Measurements from ENCODE around the gene FMN1.

The FMN1 gene

GRCh38 chr15:33209575-33210481 is 15.3 kb upstream of the FMN1 start:
- no peak overlapping the region for H3K4me3 Mint-ChIP-seq
- H3K27ac Mint-ChIP-seq, result no peak overlapping the region
- H3K27me3 Mint-ChIP-seq, result no peaks in the 10 kb centered on the region
- peaks cover 9% of the 10 kb centered on the region for H3K9me3 Mint-ChIP-seq
- intact Hi-C loops (cut with micrococcal nuclease), result loop anchor here (10.0 kb wide), 1 partner anchor 135 kb away; no protein-coding TSS in a partner anchor
- no peaks in the 10 kb centered on the region for H3K36me3 Mint-ChIP-seq (ENCODE audit: low read depth)
- H3K4me1 Mint-ChIP-seq (ENCODE audit: low read depth), result peaks cover 6% of the 10 kb centered on the region

DNA sequence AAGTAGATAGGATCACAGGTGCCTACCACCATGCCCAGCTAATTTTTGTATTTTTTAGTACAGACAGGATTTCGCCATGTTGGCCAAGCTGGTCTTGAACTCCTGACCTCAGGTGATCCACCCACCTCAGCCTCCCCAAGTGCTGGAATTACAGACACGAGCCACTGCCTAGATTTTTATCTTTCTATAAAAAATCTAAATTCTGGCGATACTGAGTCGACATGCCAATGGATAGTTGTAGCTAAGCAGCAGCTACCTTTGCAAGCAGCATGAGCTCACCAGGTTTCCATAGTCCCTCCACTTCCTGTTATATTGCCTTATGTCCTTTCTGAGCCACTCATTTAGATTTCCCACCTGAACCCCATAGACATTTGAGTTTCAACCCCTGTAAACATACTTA is 13.1 kb upstream of the FMN1 start:
- Mint-ChIP-seq H3K9me3 (peaks cover 9% of the 10 kb centered on the region), H3K27me3 (no peaks in the 10 kb centered on the region), H3K4me1 (ENCODE audit: low read depth) (peaks cover 6% of the 10 kb centered on the region), H3K4me3 (no peak overlapping the region), H3K36me3 (ENCODE audit: low read depth) (no peaks in the 10 kb centered on the region), H3K27ac (no peak overlapping the region)
- intact Hi-C loops (cut with micrococcal nuclease), result loop anchor here (10.0 kb wide), 1 partner anchor 133 kb away; no protein-coding TSS in a partner anchor

- no peak overlapping the region for H3K27ac Mint-ChIP-seq
- H3K4me1 Mint-ChIP-seq (ENCODE audit: low read depth), result peaks cover 13% of the 10 kb centered on the region
- intact Hi-C loops (cut with micrococcal nuclease), result loop anchor here (10.0 kb wide), 1 partner anchor 132 kb away; no protein-coding TSS in a partner anchor
- H3K27me3 Mint-ChIP-seq, result no peaks in the 10 kb centered on the region
- peaks cover 9% of the 10 kb centered on the region for H3K9me3 Mint-ChIP-seq
- no peak overlapping the region for H3K4me3 Mint-ChIP-seq
- H3K36me3 Mint-ChIP-seq (ENCODE audit: low read depth), result no peaks in the 10 kb centered on the region
These were observed 11.9 kb upstream of the FMN1 start for GRCh38 chr15:33206366-33206765.

- intact Hi-C loops (cut with micrococcal nuclease), result loop anchor here (10.0 kb wide), 1 partner anchor 130 kb away; no protein-coding TSS in a partner anchor
These were observed 10.4 kb upstream of the FMN1 start for GRCh38 chr15:33204926-33205325.

GRCh38 chr15:33204087-33204486 is 9.6 kb upstream of the FMN1 start:
- H3K27ac Mint-ChIP-seq, result no peak overlapping the region
- no peaks in the 10 kb centered on the region for H3K9me3 Mint-ChIP-seq
- no peak overlapping the region for H3K4me3 Mint-ChIP-seq
- no peaks in the 10 kb centered on the region for H3K36me3 Mint-ChIP-seq (ENCODE audit: low read depth)
- H3K4me1 Mint-ChIP-seq (ENCODE audit: low read depth), result peaks cover 10% of the 10 kb centered on the region
- H3K27me3 Mint-ChIP-seq, result peaks cover 8% of the 10 kb centered on the region
- intact Hi-C loops (cut with micrococcal nuclease), result loop anchor here (10.0 kb wide), 1 partner anchor 129 kb away; no protein-coding TSS in a partner anchor

More at GRCh38 chr15:33204926-33205325, 10.4 kb upstream of the FMN1 start:
- Mint-ChIP-seq H3K9me3 (peaks cover 7% of the 10 kb centered on the region), H3K27me3 (peaks cover 6% of the 10 kb centered on the region), H3K4me1 (ENCODE audit: low read depth) (peaks cover 15% of the 10 kb centered on the region), H3K4me3 (no peak overlapping the region), H3K36me3 (ENCODE audit: low read depth) (no peaks in the 10 kb centered on the region), H3K27ac (no peak overlapping the region)

DNA sequence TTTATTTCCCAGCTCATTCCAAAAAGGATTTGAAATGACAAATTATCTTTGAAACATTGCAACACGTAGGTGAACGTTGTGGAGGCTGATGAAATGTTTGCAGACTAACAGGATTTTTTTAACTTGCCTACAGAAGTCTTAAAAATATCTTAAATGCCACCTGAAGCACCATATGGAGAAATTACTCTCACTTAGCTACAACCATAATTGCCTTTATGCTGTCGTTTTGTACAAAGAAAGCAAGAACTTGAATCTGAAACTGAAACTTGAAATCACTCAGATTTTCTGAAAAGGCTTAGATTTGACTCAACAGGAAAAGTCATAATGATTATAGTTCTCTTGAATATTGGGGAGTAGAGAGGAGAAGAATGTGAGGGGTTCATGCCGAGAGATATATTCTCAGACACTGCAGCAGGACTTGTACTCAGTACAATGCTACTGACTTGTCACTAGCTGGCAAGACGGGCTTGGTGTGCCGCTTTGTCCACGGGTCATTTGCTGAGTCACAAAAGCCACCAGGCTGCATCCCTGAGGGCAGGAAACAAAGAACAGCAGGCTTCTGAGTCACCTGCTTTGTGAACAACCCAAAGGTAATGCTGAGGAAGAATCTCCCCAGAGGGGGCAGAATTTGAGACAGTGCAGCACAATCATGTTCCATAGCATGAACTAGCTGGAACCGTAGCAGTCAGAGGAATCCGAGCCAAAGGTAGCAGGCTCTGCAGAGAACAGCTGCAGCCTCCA is 7.1 kb upstream of the FMN1 start:
- Mint-ChIP-seq H3K27ac (peak overlapping the region; percentile 85), H3K36me3 (ENCODE audit: low read depth) (no peaks in the 10 kb centered on the region), H3K4me1 (ENCODE audit: low read depth) (peaks cover 10% of the 10 kb centered on the region), H3K9me3 (no peaks in the 10 kb centered on the region), H3K27me3 (peaks cover 8% of the 10 kb centered on the region), H3K4me3 (peak overlapping the region; percentile 75)
- intact Hi-C loops (cut with micrococcal nuclease), result loop anchor here (10.0 kb wide), 1 partner anchor 127 kb away; no protein-coding TSS in a partner anchor

DNA sequence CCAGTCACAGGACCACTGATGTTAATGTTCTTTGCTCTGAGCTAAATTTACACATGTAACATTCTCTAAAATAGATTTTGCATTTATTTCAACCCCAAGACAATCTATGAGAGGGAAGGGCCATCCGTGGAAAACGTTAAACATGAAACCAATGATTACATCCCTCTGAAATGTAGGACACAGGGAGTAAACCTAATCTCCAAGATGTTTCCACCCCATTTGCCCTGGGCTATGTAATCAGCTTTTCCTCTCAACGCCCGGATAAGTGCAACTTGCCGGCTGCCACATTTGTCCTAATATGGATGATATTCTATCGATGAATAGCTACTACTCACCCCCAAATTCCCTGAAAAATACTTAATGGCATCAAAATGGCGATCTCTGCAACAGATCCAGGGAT is 6.4 kb upstream of the FMN1 start:
- Mint-ChIP-seq H3K4me1 (ENCODE audit: low read depth) (peaks cover 10% of the 10 kb centered on the region), H3K9me3 (no peaks in the 10 kb centered on the region), H3K4me3 (no peak overlapping the region), H3K27ac (no peak overlapping the region), H3K27me3 (peaks cover 11% of the 10 kb centered on the region), H3K36me3 (ENCODE audit: low read depth) (no peaks in the 10 kb centered on the region)
- intact Hi-C loops (cut with micrococcal nuclease), result loop anchor here (10.0 kb wide), 1 partner anchor 126 kb away; no protein-coding TSS in a partner anchor

DNA sequence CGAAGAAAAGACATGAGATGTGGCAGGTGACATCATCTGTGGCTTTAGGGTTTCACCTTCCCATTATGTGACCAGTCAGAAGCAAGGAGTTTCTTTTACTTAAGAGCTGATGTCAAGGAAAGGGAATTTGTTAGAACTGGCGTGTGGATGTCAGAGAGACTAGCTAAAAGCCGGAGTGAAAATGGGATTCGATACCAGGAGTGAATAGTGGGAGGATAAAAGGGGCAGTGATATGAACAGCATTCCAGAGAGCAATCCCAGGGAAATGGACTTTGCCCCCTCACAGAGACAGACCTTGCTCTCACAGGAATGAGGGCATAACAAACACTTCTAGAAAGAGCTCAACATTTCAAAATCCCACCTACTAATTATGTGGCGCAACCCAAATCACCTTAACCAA is 5.9 kb upstream of the FMN1 start:
- H3K4me3 Mint-ChIP-seq, result no peak overlapping the region

GRCh38 chr15:33198541-33198940 is 4.0 kb upstream of the FMN1 start:
- intact Hi-C loops (cut with micrococcal nuclease), result no loop called here
- H3K27me3 Mint-ChIP-seq, result peaks cover 19% of the 10 kb centered on the region
- no peak overlapping the region for H3K27ac Mint-ChIP-seq
- no peak overlapping the region for H3K4me3 Mint-ChIP-seq
- peaks cover 28% of the 10 kb centered on the region for H3K4me1 Mint-ChIP-seq (ENCODE audit: low read depth)
- H3K9me3 Mint-ChIP-seq, result no peaks in the 10 kb centered on the region
- no peaks in the 10 kb centered on the region for H3K36me3 Mint-ChIP-seq (ENCODE audit: low read depth)

More for the DNA sequence above, 5.9 kb upstream of the FMN1 start:
- intact Hi-C loops (cut with micrococcal nuclease), result loop anchor here (10.0 kb wide), 1 partner anchor 126 kb away; no protein-coding TSS in a partner anchor
- no peaks in the 10 kb centered on the region for H3K36me3 Mint-ChIP-seq (ENCODE audit: low read depth)
- no peak overlapping the region for H3K27ac Mint-ChIP-seq
- H3K27me3 Mint-ChIP-seq, result peaks cover 11% of the 10 kb centered on the region
- H3K9me3 Mint-ChIP-seq, result no peaks in the 10 kb centered on the region
- H3K4me1 Mint-ChIP-seq (ENCODE audit: low read depth), result peaks cover 11% of the 10 kb centered on the region

DNA sequence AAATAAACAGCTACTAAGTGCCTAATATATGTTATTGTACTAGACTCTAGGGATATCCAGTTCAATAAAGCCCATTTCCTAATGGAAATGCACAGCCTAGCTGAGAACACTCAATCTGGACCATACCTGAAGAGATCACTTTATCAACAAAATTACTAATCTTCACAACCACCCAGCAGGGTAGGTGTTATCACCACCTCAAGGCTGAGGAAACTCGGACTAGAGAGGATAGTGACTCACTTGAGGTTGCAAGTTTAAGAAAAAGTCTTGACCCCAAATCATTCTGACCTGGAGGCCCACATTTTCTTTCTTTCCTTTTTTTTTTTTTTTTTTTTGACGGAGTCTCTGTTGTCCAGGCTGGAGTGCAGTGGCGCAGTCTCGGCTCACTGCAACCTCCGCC is 3.1 kb upstream of the FMN1 start:
- peaks cover 28% of the 10 kb centered on the region for H3K27me3 Mint-ChIP-seq
- intact Hi-C loops (cut with micrococcal nuclease), result no loop called here
- no peaks in the 10 kb centered on the region for H3K9me3 Mint-ChIP-seq
- H3K27ac Mint-ChIP-seq, result no peak overlapping the region
- H3K36me3 Mint-ChIP-seq (ENCODE audit: low read depth), result no peaks in the 10 kb centered on the region
- H3K4me3 Mint-ChIP-seq, result no peak overlapping the region
- peaks cover 28% of the 10 kb centered on the region for H3K4me1 Mint-ChIP-seq (ENCODE audit: low read depth)

GRCh38 chr15:33194237-33194636 is 277 bp downstream of the FMN1 start:
- Mint-ChIP-seq H3K4me3 (peak overlapping the region; percentile 78), H3K4me1 (ENCODE audit: low read depth) (peaks cover 17% of the 10 kb centered on the region), H3K36me3 (ENCODE audit: low read depth) (no peaks in the 10 kb centered on the region), H3K27ac (peak overlapping the region; percentile 89), H3K27me3 (peaks cover 30% of the 10 kb centered on the region), H3K9me3 (no peaks in the 10 kb centered on the region)
- intact Hi-C loops (cut with micrococcal nuclease), result loop anchor here (5.0 kb wide), 1 partner anchor 42 kb away; no protein-coding TSS in a partner anchor

DNA sequence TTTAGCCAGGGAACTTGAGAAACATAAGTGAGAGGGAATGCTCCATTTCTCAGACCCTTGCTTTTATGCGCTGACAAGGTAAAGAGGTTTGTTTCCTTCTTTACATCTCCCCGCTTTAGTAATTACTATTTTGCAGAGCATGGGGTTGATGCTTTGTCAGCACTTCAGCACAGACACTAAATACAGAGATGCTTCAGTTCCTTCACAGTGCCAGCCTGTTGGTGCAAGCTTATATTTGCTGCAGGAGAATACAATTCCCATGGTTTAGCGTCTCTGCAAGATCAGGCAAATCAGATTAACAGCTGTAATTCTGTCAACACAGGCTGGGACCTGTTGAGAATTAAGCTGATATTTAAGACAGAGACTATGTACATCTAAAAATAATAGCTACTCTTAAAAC is 2.9 kb downstream of the FMN1 start:
- no peak overlapping the region for H3K27ac Mint-ChIP-seq
- H3K36me3 Mint-ChIP-seq (ENCODE audit: low read depth), result no peaks in the 10 kb centered on the region
- no peaks in the 10 kb centered on the region for H3K9me3 Mint-ChIP-seq
- intact Hi-C loops (cut with micrococcal nuclease), result loop anchor here (5.0 kb wide), 1 partner anchor 39 kb away; no protein-coding TSS in a partner anchor
- H3K4me3 Mint-ChIP-seq, result no peak overlapping the region
- peaks cover 35% of the 10 kb centered on the region for H3K4me1 Mint-ChIP-seq (ENCODE audit: low read depth)
- H3K27me3 Mint-ChIP-seq, result peaks cover 30% of the 10 kb centered on the region

DNA sequence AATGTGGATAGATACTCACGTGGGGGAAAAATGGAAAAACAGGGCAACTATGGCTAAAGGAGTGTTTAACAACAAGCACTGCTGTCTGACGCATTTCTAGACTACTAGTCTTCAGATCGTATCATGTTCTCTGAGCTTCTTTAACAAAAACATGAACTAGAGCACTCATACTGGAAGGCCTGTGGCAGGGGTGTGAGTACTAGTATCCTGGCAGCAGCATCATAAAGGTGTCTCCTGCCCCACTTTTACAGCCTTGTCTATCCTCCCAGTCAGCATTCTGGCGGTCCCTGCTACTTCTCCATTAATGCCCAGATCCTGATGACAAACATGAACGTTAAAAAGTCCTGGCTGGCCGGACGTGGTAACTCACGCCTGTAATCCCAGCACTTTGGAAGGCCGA is 4.0 kb downstream of the FMN1 start:
- Mint-ChIP-seq H3K4me3 (no peak overlapping the region), H3K27me3 (peaks cover 27% of the 10 kb centered on the region), H3K36me3 (ENCODE audit: low read depth) (no peaks in the 10 kb centered on the region), H3K4me1 (ENCODE audit: low read depth) (peaks cover 35% of the 10 kb centered on the region), H3K27ac (no peak overlapping the region), H3K9me3 (no peaks in the 10 kb centered on the region)
- intact Hi-C loops (cut with micrococcal nuclease), result loop anchor here (5.0 kb wide), 1 partner anchor 38 kb away; no protein-coding TSS in a partner anchor
